Stimulated activated CD4-positive, alpha-beta T cell treated with anti-CD3 and anti-CD28 coated beads, Interleukin-2, amount 100 ng/mL, for 24 hours (primary cell): ENCODE data around the gene THSD7B.

ENCODE experiments used
- DNase-seq, 2 donors: peaks; one replicate each; pipeline ENCODE4 v3.0.0-alpha.2; 2020

The THSD7B gene

GRCh38 chr2:137405496-137405895 is 640.2 kb downstream of the THSD7B start:
- DNase-seq: no peak

DNA sequence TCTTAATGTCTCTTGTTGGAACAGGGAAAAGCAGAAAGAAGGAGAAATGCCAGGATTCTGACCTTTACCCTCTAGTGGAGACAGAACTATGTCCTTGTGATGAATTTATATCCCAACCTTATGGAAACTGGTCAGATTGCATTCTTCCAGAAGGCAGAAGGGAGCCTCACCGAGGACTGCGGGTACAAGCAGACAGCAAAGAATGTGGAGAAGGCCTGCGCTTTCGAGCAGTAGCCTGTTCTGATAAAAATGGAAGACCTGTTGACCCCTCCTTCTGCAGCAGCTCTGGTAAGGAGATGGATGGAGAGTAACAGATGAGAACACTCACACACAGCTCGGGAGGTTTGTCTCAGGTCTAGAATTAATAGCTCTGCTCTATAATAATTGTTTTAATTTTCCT is 646.2 kb downstream of the THSD7B start:
- no peak for DNase-seq

DNA sequence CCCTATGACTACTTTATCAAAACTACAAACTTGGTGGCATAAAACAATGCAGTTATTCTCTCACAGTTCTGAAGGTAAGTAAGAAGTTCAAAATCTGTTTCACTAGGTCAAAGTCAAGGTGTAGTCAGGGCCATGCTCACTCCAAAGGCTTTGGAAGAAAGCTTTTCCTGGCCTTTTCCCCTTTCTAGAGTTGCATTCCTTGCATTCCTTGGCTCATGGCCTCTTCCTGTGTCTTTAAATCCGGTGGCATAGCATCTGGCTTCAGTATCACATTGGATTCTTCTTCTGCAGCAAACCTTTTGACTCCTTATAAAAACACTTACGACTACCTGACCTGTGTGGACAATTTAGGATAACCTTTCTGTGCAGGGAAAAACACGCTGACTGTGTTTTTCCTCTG is 655.4 kb downstream of the THSD7B start:
- no peak for DNase-seq

GRCh38 chr2:137435162-137435561 is 669.8 kb downstream of the THSD7B start:
- DNase-seq: no peak

GRCh38 chr2:137437386-137437785 is 672.0 kb downstream of the THSD7B start:
- no peak for DNase-seq

DNA sequence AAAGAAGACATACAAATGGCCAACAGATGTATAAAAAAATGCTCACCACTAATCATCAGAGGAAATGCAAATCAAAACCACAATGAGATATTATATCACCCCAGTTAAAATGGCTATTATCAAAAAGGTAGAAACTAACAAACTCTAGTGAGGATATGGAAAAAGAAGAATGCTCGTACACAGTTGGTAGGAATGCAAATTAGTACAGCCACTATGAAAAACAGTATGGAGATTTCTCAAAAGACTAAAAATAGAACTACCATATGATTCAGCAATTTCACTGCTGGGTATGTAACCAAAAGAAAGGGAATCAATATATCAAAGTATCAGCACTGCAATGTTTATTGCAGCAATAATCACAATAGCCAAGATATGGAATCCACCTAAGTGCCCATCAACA is 679.6 kb downstream of the THSD7B start:
- DNase-seq: no peak

DNA sequence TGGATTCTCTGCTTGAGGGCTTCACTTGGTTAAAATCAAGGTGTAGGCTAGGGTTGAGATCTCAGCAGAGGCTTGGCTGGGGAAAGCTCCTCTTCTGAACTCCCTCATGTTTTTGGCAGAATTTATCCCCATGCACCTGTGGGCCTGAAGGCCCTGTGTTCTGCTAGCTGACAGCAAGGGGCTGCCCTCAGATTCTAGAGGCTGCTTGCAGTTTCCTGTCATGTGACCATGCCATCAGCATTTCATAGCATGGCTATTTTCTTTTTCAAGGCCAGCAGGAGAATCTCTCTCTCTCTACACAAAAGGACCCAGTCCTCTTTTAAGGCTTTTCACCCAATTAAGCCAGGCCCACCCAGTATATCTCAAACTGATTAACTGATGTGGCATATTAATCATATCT is 684.1 kb downstream of the THSD7B start:
- DNase-seq: no peak

- no peak for DNase-seq
Measured at GRCh38 chr2:137454886-137455285, 689.5 kb downstream of the THSD7B start.

DNA sequence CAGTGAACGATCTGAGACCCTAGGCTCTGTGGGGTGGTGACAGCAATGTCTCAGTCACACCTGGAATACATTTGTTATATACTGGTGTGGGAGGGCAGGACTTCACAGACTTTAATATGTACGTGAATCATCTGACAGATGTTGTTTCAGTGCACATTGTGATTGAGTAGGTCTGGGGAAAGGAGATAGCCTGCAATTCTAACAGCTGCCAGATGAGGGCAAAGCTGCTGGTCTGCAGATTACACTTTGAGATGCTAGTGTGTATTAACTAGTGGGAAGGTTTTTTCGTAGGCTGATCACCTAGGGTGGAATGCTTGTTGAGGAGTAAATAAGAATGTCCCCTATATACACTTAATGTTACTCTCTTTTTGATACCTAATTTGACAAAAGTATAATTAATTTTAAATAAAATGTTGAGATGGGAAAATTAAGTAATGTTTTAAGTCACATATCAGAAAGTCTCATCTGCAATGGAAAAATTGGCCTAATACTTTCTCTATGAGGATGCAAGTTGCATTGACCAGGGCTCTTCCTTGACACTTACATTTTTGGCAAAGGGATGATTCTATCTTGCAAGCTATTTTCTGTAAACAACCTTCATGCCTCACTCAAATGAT is 702.0 kb downstream of the THSD7B start:
- DNase-seq: peak in 1 of 2 donors; percentile 15

DNA sequence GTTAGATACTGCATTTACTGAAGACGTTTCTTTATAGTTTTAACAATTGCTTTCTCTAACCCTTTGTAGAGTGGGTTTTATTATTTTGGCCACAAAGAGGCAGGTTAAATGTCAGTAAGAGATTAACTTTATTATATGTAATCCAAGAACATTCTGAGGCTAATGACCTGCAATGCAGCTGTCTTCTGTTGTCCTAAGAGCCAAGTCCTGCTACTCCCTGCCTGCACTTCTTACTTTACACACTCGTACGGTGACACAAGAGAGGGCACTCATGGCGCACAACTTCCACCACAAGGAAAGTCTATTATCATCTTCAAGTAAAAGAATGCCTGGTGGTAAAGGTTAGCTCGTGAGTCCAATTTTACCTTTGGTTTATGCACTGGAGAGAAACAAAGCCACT is 727.9 kb downstream of the THSD7B start:
- DNase-seq: no peak

DNA sequence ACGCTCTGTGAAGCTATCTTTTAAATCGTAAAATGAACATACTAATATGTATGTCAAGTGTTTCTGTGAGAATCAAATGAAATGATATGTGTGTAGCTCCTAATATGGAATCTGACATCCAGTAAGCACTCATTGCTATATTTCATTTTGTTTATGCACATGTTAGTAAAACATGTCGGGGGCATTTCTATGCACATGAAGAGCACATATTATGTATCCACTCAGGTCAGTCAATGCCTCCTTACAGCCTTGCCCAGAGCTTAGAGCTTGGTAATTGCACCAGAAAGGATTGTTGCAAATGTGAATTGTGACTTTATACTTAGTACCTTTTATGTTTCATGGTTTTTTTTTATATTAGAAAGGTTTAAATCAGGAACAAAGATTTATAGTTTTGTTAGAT is 735.3 kb downstream of the THSD7B start:
- DNase-seq: no peak

DNA sequence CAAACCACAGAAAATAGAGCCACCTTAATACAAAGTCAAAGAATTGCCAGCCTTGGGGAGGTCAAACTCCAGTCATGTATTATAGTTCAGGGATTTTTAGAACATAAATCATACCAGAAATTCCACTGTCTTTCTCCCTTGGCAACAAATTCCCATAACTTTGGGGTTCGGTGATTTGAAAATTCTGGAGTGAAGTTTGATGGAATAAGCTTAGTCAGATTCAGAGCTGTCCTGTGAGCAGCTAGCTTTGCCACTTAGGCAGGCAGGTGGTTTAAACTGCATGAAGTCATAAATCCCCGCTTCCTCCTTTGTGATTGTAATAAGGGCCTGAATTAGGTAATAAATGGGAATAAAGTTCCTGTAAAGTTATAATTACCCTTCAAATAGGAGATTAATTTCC is 741.9 kb downstream of the THSD7B start:
- no peak for DNase-seq

GRCh38 chr2:137508739-137509384 is 743.5 kb downstream of the THSD7B start:
- DNase-seq: no peak

DNA sequence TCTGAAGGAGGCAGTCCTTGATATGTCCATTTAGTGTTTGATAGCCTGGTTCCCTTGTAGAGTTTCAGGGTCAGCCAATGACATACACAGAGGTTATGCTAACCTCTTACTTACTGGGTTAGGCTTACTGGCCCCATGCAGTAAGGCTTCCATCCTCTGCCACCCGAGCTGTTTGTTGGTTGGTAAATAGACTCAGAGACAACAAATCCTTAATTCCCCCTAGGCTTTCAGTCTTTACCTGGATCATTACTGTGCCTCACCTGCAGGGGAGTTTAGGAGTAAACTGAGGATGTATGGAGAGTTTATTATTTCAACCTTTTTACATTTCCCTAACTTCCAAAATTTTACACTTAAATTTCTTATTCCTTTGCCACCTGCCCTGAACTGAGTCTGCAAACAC is 746.2 kb downstream of the THSD7B start:
- no peak for DNase-seq

DNA sequence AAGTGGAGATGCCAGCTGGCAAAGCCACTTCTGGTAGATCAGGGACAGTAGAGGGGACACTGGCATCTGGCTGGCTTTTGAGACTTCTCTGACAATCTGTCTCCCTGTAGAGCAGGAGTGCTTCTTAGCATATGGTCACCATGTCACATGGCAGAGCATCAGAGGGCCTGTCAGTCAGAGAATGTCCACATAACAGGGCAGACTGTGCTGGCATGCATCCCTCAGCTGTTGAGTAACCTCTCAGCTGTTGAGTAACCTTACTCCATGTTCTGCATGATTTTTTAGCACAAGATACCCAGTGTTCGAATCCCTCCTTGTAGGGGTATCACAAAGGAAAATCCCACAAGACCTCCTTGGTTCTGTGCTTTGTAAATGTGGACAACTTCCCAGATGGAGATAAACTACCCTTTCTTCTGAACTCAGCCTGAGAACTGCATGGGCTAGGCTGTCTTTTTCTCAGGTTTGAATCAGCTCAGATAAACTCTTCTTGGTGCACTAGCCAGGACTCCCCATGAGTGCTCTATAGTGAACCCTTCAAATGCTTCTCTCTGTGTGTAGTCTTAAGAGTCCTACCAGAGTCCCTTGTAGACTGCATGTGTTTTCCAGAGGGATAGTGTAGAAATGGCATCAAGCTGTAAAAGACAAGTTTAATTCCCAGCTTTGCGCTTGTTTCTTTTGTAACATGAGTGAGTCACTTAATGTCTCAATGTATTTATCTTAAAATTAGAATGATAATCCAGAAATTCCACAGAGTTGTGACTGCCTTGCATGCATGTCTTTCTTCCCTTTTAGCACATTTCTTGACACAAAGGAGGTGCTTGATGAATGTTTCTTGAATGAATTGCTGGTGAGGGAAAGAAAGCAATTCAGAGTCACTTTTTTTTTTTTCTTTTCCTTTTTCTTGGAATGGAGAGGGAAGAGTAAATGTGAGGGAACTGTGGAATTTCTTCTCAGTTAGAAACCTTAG is 756.6 kb downstream of the THSD7B start:
- no peak for DNase-seq

DNA sequence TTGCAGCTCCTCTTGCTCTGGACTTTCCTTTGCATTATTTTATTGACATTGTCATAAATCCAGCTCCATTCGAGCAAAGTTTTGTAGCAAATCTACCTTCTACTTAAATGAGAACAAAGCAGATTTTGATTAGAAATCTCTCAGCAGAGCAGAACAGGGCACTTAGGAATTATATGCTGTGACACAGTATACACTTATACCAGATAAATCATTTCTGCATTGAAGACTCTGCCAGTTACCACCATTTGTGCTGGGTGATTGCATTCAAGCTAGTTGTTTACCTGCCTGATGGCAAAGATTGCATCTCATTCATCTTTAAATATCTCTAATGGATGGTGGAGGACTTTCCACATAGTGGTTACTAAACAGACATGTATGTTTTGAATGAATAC is 757.3 kb downstream of the THSD7B start:
- no peak for DNase-seq

GRCh38 chr2:137523931-137524330 is 758.6 kb downstream of the THSD7B start:
- no peak for DNase-seq

DNA sequence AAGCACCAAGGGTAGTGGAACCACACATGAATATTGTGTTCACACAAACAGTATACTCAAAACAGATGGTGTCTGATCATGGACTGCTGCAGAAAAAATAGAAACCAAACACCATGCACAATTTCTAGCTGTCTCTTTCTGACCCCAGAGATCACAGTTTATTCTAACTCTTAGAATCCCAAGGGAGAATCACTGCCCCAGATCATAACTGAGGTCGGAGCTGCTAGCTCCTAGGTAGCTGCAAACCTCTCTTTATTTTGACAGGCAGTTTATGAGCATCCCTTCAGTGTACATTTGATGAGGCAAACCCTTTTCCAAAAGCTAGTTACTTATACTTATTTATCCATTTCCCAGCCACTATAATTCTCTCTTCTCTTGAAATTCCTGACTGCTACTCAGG is 759.8 kb downstream of the THSD7B start:
- no peak for DNase-seq

DNA sequence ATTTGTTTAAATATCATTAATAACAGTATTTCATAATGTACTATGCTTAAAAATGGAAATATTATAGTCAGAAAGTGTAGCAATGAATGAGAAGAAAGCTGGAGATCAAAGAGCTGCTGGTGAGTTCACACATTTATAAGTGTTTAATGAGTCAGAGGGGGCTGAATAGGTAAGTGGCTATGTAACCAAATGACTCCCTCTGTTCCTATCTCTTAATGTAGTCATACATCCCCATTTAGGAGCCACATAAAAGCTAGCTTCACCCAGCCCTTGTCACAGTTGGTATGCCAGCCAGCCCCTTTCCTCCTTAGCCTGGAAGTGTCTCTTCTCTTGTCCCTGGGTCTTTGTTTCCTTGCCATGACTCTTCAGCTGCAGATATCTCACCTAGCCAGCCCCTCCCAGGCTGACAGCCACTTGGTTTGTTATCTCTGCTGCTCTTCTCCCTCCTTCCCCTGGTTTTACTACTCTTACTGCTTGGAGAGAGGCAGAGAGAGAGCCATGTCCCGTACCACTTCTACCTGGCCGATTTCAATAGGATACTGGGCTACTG is 760.4 kb downstream of the THSD7B start:
- DNase-seq: no peak

- DNase-seq: no peak
Measured at GRCh38 chr2:137535897-137536296, 770.6 kb downstream of the THSD7B start.

DNA sequence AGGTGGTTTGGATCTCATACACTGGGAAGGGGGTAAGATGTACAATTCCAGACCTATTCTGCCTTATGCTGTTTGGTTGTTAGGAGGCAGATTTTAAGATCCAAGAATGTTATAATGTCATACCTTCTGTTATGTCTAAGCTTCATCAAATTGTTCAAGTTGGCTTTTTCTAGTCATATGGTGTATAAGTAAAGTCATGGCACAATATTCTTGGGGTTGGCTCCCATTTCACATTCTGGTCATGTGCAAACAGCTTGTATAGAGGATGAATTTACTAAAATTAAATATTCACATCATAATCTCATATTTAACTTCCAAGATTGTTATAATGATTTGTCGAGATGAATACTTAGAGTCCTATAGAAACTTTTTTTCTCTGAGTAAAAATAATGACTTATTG is 774.0 kb downstream of the THSD7B start:
- no peak for DNase-seq

- DNase-seq: no peak
Measured at GRCh38 chr2:137547842-137548241, 782.5 kb downstream of the THSD7B start.

DNA sequence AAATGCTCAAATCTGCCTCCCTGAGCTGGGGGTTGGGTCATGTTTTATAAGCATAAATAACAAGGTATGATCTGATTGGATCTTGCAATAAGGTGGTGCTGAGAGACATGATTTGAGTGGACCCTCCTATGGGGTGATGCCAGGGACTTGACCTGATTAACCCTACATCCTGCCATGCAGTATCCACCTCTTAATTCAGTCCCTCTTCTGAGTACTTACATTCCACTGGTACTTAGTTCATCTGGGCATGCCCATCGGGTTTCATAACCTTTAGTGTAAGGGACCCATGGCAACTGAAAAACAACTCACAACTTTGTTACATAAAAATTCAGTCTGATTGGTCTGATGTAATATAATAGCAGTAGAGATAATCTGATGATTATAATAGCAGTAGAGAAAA is 801.0 kb downstream of the THSD7B start:
- DNase-seq: no peak

- no peak for DNase-seq
Measured at GRCh38 chr2:137570484-137570883, 805.1 kb downstream of the THSD7B start.
